Measurements from ENCODE around the gene CDHR2. TPM values are rescaled to one million over a fixed set of nuclear protein-coding genes. Genes with fewer than 3 reads are reported as not detected.

CDHR2 gene
- total RNA-seq, 4 donors from 2014 or later: not detected

- ATAC-seq (ENCODE audit: low FRiP score) (no peak), DNase-seq (ENCODE audit: low spot score) (no peak)
- no peak for TF ChIP-seq CTCF (IDR thresholded peaks at IDR 0.05)
Measured at GRCh38 chr5:176559683-176560082, 10.5 kb downstream of the CDHR2 start.

GRCh38 chr5:176560364-176560763 lies 11.2 kb downstream of the CDHR2 start:
- no peak for TF ChIP-seq CTCF (IDR thresholded peaks at IDR 0.05)
- DNase-seq (ENCODE audit: low spot score): no peak
- no peak for ATAC-seq (ENCODE audit: low FRiP score)

GRCh38 chr5:176561259-176561658 lies 12.1 kb downstream of the CDHR2 start:
- ATAC-seq (ENCODE audit: low FRiP score) (no peak), DNase-seq (ENCODE audit: low spot score) (no peak)
- TF ChIP-seq CTCF (IDR thresholded peaks at IDR 0.05): no peak

- DNase-seq (ENCODE audit: low spot score): no peak
- no peak for TF ChIP-seq CTCF (IDR thresholded peaks at IDR 0.05)
- ATAC-seq (ENCODE audit: low FRiP score): no peak
Measured at GRCh38 chr5:176562189-176562588, 13.0 kb downstream of the CDHR2 start.

- no peak for DNase-seq (ENCODE audit: low spot score)
- TF ChIP-seq CTCF (IDR thresholded peaks at IDR 0.05): no peak
- no peak for ATAC-seq (ENCODE audit: low FRiP score)
Measured at GRCh38 chr5:176564002-176564401, 14.9 kb downstream of the CDHR2 start.

- ATAC-seq (ENCODE audit: low FRiP score) (no peak), DNase-seq (ENCODE audit: low spot score) (no peak)
- no peak for TF ChIP-seq CTCF (IDR thresholded peaks at IDR 0.05)
Measured at GRCh38 chr5:176565760-176566288, 16.7 kb downstream of the CDHR2 start.

GRCh38 chr5:176568657-176569056 lies 19.5 kb downstream of the CDHR2 start:
- ATAC-seq (ENCODE audit: low FRiP score) (no peak), DNase-seq (ENCODE audit: low spot score) (no peak)
- no peak for TF ChIP-seq CTCF (IDR thresholded peaks at IDR 0.05)
